GM18519 (cell line): Measurements from ENCODE around the gene BORCS6.

Source experiments
- ATAC-seq: cut with Tn5 transposase; IDR thresholded peaks from one replicate; pipeline ENCODE4 v1.9.1; 2021; ENCODE audit warnings: mild to moderate bottlenecking, moderate library complexity; ENCODE audit not compliant: unreplicated experiment, low FRiP score

Gene BORCS6

DNA sequence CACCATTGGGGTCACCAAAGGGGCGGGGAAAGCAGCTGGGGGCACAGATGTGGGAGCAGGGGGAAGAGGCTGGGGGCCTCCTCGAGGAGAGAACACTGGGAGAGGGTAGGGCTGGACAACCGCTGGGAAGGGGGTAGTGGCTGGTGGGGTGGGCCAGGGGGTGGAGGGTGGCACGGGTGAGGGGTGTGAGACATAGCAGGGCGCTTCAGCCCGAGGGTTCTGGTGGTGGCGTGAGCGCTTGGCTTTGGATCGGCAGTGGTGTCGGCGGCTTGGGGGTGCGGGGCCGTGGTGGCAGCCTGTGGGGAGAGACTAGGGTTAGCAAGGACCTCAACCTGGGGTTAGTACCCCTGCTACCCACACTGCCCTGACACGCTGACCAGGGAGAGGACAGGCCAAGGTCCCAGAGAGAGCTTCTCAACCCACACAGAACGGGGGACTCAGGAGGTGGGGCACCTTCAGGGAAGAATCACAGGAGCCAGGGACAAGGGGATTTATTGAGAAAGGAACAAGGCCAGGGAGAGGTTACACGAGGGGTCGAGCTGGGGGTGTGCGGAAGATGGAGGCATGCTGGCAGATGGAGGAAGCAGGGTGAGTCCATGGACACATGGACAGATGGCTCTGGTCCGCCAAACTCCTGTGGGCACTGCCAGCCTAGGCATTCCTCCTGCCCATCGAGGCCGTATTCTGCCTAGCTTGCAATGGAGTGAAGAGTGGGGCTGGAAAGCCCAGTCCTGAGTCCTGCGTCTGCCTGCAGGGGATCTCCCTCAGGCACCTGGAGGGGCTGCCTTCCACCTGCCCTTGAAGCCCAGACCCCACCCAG is 46.2 kb downstream of the BORCS6 start:
- no peak for ATAC-seq

DNA sequence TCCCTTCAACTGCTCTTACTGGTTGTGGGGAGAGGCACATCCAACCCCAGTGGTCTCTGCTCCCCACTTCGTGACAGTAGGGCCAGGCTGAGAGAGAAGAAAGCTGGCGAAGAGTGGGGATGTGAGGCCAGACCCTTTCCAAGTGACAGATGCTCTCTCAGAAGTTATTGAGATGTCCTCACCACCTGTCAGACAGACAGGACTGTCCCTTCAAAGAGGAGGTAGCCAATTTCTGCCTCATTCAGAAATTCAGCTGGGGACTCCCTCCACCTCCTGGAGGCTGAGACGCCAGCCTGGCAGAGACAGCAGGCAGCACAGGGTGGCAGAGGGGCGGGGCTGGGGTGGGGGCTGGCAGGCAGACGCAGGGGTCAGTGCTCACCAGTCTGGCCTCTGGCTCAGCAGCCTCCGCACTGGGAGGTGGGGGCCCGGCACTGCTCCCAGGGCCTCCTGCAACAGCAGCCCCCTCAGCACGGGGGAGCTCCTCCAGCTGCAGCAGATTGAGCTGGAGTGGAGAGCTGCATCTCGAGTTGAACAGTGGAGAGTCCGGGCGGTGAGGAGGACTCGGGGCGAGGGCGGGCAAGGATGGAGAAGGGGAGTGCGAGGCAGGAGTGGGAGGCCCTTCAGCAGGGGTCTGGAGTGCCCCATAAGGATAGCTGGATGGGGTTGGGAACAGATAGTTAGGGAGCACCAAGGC is 46.9 kb downstream of the BORCS6 start:
- ATAC-seq = no peak

DNA sequence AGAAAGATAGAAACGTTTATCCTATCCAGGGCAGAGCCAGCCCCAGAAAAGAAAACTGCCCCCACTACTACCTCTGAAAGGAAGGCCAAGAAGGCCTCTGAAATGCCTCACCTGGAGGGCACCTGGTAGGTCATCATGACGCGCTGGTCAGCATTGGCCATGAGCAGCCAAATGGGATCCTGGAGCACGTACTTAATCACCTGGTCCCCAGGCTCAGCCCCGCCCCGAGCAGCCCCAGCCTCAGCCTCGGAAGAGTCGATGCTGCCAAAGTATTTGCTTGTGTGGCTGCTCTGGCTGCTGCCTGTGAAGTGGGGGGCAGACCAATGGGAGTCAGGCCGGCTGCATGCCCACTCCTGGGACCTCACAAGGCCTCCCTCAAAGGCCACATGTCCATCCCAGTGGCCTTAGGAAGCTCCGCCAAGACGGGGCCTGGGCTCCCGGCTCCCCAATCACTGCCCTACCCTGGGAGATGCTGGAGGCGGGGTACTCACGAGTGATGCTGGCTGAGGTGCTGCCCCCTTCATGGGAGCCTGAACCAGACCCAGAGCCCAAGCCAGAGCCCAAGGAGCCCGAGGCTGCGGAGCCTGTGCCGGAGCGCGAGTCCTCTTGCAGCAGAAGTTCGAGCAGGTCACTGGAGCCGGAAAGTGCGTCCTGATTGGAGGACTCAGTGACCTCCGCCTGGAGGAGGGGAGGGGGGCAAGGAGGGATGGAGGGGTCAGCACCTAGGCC is 47.7 kb downstream of the BORCS6 start:
- no peak for ATAC-seq

DNA sequence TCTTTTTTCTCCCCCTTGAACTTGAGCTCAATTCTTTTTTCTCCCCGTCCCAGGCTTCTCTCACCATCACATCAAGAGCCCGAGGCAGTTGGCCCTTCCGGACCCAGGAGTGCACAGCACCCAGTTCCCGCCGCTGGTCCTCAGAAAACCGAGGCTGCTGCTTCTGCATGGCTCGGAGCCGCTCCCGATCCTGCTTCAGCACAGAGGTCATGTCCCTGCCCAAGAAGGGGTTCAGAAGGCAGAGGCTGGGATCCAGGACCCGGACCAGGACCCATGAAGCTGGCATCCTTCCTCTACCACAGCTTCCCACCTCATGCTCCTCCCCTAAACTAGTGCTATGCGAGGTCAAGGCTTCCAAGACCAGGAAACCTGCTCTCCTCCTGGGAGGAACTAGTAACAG is 48.2 kb downstream of the BORCS6 start:
- ATAC-seq = no peak

DNA sequence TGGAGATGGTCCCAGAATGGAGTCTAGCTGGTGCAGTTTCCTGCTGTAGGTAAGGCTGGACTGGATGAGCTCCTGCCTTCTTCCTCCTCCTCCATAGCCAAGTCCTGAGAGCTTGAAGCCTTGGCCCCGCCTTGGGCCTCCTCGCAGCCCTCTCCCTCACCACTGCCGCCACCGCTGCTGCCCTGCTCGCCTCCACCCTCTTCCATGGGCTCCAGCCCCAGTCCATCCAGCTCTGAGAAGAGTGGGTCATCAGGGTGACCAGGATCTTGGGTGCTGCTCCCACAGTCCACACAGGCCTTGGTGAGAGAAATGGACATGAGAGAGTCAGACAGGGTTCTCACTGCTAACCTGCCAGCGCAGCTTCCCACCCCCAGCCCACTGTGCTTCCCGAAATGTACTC is 48.9 kb downstream of the BORCS6 start:
- ATAC-seq = no peak

DNA sequence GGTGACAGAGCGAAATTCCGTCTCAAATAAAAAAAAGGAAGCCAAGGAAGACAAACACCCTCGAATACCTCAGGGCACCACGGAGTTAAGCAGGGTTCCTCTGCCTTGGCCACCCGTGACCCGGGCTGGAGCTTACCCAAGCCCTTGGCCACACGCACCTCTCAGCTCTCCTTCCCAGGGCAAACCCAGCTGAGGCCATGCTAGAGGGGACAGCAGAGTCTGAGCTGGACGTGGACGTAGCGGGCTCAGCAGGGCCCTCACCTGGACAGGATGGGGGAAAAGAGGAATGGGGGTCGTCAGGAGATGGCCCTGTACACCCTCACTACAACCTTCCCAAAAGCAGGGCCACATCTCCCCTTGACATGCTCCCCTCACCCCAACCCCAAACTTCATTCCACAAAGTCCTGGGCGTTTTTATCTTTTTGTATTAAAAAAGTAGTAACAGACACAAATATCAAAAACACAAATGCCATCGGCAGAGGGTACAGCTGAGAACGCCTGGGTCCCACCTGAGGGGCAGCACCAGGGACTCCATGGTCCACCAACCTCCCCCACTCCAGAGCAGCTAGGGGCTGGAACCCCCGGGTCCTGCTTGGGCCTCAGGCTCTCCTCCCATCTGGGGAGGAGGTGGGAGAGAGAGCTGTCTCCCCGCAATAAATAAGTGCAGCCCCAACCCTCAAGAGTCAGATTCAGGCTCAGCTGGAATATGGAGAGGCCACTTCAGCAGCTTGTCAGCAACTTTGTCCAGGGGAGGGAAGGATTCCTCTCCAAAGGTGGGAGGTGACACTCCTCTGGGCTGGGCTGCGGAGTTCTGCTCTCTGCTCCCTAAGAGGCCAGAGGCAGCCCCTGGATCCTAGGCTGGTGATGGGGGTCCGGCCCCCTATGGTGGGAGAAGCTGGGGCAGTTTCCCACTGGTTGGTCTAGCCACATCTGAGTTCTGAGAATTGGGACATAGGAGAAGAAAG is 49.6 kb downstream of the BORCS6 start:
- ATAC-seq = no peak

DNA sequence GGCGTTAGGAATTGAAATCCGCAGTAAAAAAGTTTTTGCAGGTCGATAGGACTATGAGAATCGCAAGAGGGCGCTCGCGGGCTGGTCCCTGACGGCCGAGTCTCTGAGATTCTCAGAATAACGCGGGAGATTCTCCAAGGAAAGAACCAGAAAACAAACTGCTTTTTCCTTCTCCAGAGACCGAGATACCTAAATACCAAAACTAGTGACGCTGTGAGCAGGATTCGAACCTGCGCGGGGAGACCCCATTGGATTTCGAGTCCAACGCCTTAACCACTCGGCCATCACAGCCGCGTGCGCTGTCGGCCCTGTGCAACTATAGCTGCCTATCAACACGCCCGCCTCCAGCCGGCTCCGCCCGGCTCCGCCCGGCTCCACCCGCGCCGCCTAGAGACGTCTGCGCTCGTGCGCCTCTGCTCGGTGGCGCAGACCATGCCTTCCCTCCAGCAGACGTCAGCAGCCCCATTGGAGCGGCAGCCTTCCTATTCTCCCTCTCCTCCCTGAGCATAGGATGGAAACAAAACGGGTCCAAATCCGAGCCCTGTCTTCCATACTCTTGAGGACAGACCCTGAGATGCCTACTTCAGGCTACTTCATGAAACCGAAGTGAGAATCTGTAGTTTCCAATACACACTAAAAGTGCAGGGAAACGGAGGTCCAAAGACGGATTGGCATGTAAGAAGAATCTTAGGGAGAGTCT is 51.2 kb downstream of the BORCS6 start:
- peak; percentile 58 for ATAC-seq

DNA sequence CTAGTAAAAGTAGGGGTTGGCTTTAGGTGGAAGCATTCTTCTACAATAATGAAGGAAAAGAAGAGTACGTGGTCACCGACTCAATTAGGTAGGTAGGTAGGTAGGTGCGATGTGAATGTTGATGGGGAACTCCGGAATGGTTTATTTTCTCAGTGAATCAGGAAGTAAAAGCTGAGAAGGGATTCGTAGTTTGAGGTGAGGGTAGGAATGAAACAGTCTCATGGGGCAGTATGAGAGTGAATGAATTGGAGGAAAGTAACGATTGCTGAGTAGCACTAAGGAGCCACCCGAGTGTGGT is 51.7 kb downstream of the BORCS6 start:
- ATAC-seq = no peak
